H1 (cell line): ENCODE measurements around the gene ELP5.

Source experiments
- BRCA1 ChIP-seq: IDR thresholded peaks from 2 replicates; pipeline ENCODE4 v1.6.1; 2012; ENCODE audit warnings: low read depth, low read length, improper control_type of control experiment
- CREB1 ChIP-seq: IDR thresholded peaks from 2 replicates; pipeline ENCODE4 v1.6.1; 2012; ENCODE audit warnings: inconsistent platforms
- EP300 ChIP-seq, 2 experiments: IDR thresholded peaks; 1 replicate in 1 of 2; 2 replicates in 1 of 2; pipeline ENCODE4 v1.6.1; 2011 to 2012; ENCODE audit warnings: low read depth in 2 of 2, low read length in 2 of 2, mild to moderate bottlenecking in 2 of 2, borderline replicate concordance in 1 of 2, inconsistent platforms in 1 of 2, moderate library complexity in 1 of 2
- JUN ChIP-seq: IDR thresholded peaks from 2 replicates; pipeline ENCODE4 v1.6.1; 2011; ENCODE audit warnings: low read depth, mild to moderate bottlenecking, improper control_type of control experiment, low read length
- KDM5A ChIP-seq: fragments of 200-600 bp; IDR thresholded peaks from 2 replicates; pipeline ENCODE4 v1.7.1; 2012; ENCODE audit warnings: mild to moderate bottlenecking, low read length, inconsistent platforms, mixed read lengths
- POLR2A ChIP-seq, 2 experiments: IDR thresholded peaks; 1 replicate in 1 of 2; 2 replicates in 1 of 2; pipeline ENCODE4 v1.6.1; 2011; ENCODE audit warnings: low read depth in 2 of 2, low read length in 2 of 2, mild to moderate bottlenecking in 2 of 2; ENCODE audit errors: control extremely low read depth in 1 of 2
- SIX5 ChIP-seq: IDR thresholded peaks from 2 replicates; pipeline ENCODE4 v1.6.1; 2011; ENCODE audit warnings: mild to moderate bottlenecking, low read depth, low read length
- SP1 ChIP-seq: IDR thresholded peaks from 2 replicates; pipeline ENCODE4 v1.6.1; 2011; ENCODE audit warnings: low read depth, low read length
- SUZ12 ChIP-seq: fragments of 200-600 bp; sonication (generic); IDR thresholded peaks from 2 replicates; pipeline ENCODE4 v1.6.1; 2012; ENCODE audit warnings: mild to moderate bottlenecking, inconsistent platforms, low read length, moderate library complexity, mixed read lengths
- YY1 ChIP-seq: IDR thresholded peaks from 2 replicates; pipeline ENCODE4 v1.6.1; 2011; ENCODE audit warnings: low read depth, mild to moderate bottlenecking, low read length
- TF ChIP-seq, protein P1 (sequence below), 3 experiments: IDR thresholded peaks; 1 replicate in 2 of 3; 2 replicates in 1 of 3; pipeline versions ENCODE4 v1.5.1 to v1.6.1; 2011; ENCODE audit warnings: low read length in 3 of 3, mild to moderate bottlenecking in 3 of 3, inconsistent platforms in 2 of 3, low read depth in 1 of 3, moderate library complexity in 1 of 3; ENCODE audit not compliant: insufficient read depth in 1 of 3; ENCODE audit errors: control extremely low read depth in 1 of 3

- TF ChIP-seq KDM5A, result no peak
- TF ChIP-seq POLR2A (IDR thresholded peaks at IDR 0.05; ENCODE audit: control extremely low read depth in 1 of 2, low read depth in 2 of 2, low read length in 2 of 2), result no peak
- TF ChIP-seq, protein P1, sequence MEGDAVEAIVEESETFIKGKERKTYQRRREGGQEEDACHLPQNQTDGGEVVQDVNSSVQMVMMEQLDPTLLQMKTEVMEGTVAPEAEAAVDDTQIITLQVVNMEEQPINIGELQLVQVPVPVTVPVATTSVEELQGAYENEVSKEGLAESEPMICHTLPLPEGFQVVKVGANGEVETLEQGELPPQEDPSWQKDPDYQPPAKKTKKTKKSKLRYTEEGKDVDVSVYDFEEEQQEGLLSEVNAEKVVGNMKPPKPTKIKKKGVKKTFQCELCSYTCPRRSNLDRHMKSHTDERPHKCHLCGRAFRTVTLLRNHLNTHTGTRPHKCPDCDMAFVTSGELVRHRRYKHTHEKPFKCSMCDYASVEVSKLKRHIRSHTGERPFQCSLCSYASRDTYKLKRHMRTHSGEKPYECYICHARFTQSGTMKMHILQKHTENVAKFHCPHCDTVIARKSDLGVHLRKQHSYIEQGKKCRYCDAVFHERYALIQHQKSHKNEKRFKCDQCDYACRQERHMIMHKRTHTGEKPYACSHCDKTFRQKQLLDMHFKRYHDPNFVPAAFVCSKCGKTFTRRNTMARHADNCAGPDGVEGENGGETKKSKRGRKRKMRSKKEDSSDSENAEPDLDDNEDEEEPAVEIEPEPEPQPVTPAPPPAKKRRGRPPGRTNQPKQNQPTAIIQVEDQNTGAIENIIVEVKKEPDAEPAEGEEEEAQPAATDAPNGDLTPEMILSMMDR (IDR thresholded peaks at IDR 0.05; ENCODE audit: control extremely low read depth in 1 of 3, insufficient read depth in 1 of 3, low read depth in 1 of 3, low read length in 3 of 3), result no peak
- no peak for TF ChIP-seq SUZ12
- TF ChIP-seq SP1, result no peak
- no peak for TF ChIP-seq YY1
- no peak for TF ChIP-seq SIX5
- no peak for TF ChIP-seq BRCA1
- TF ChIP-seq JUN, result no peak
- no peak for TF ChIP-seq EP300 (IDR thresholded peaks at IDR 0.05; ENCODE audit: borderline replicate concordance in 1 of 2, low read depth in 2 of 2, low read length in 2 of 2)
- TF ChIP-seq CREB1, result no peak
These were observed 52.2 kb downstream of the ELP5 start for GRCh38 chr17:7304179-7304578.
